TTC549 (cell line): ENCODE results near the gene ANKRD44.

Source experiments
- FAIRE-seq: peaks from 2 replicates; lab custom pipeline; 2012; peaks lifted over from hg19 to GRCh38; lab: Jason Lieb, UNC

The ANKRD44 gene

GRCh38 chr2:197205585-197206215 is 104.9 kb downstream of the ANKRD44 start:
- FAIRE-seq = no peak

GRCh38 chr2:197204519-197205250 is 105.9 kb downstream of the ANKRD44 start:
- no peak for FAIRE-seq

GRCh38 chr2:197201874-197202273 is 108.7 kb downstream of the ANKRD44 start:
- no peak for FAIRE-seq

GRCh38 chr2:197200762-197201058 is 109.9 kb downstream of the ANKRD44 start:
- FAIRE-seq = no peak

GRCh38 chr2:197200051-197200761 is 110.4 kb downstream of the ANKRD44 start:
- FAIRE-seq = no peak

GRCh38 chr2:197198890-197199289 is 111.7 kb downstream of the ANKRD44 start:
- no peak for FAIRE-seq

- no peak for FAIRE-seq
Observed at GRCh38 chr2:197197895-197198311, 112.7 kb downstream of the ANKRD44 start.

- FAIRE-seq = no peak
Observed at GRCh38 chr2:197196541-197197180, 113.9 kb downstream of the ANKRD44 start.

GRCh38 chr2:197195518-197195917 is 115.1 kb downstream of the ANKRD44 start:
- no peak for FAIRE-seq

- FAIRE-seq = no peak
Observed at GRCh38 chr2:197191940-197192322, 118.6 kb downstream of the ANKRD44 start.

GRCh38 chr2:197191177-197191939 is 119.2 kb downstream of the ANKRD44 start:
- peak; percentile 84 for FAIRE-seq

- no peak for FAIRE-seq
Observed at GRCh38 chr2:197190100-197190432, 120.5 kb downstream of the ANKRD44 start.

- FAIRE-seq = no peak
Observed at GRCh38 chr2:197189426-197190099, 121.0 kb downstream of the ANKRD44 start.

GRCh38 chr2:197185676-197186075 is 124.9 kb downstream of the ANKRD44 start:
- no peak for FAIRE-seq

- FAIRE-seq = no peak
Observed at GRCh38 chr2:197184959-197185586, 125.5 kb downstream of the ANKRD44 start.

GRCh38 chr2:197183355-197183754 is 127.2 kb downstream of the ANKRD44 start:
- no peak for FAIRE-seq

- no peak for FAIRE-seq
Observed at GRCh38 chr2:197182668-197183067, 127.9 kb downstream of the ANKRD44 start.

- FAIRE-seq = no peak
Observed at GRCh38 chr2:197181491-197181890, 129.1 kb downstream of the ANKRD44 start.

GRCh38 chr2:197179744-197180498 is 130.7 kb downstream of the ANKRD44 start:
- FAIRE-seq = no peak

GRCh38 chr2:197176522-197176921 is 134.1 kb downstream of the ANKRD44 start:
- no peak for FAIRE-seq
